H1 (cell line): Measurements from ENCODE around the gene ADAMTS16.

Experiments
- ATF3 ChIP-seq: IDR thresholded peaks from 2 replicates; pipeline ENCODE4 v1.6.1; 2011; ENCODE audit warnings: low read depth, mild to moderate bottlenecking, low read length; ENCODE audit not compliant: insufficient read depth
- POLR2A ChIP-seq, 2 experiments: IDR thresholded peaks; 1 replicate in 1 of 2; 2 replicates in 1 of 2; pipeline ENCODE4 v1.6.1; 2011; ENCODE audit warnings: low read depth in 2 of 2, low read length in 2 of 2, mild to moderate bottlenecking in 2 of 2; ENCODE audit errors: control extremely low read depth in 1 of 2
- POLR2AphosphoS5 ChIP-seq: IDR thresholded peaks from 2 replicates; pipeline ENCODE4 v1.6.1; 2011; ENCODE audit warnings: low read depth, low read length
- TF ChIP-seq, protein P1 (sequence below): IDR thresholded peaks from 2 replicates; pipeline ENCODE4 v1.6.1; 2012; ENCODE audit warnings: inconsistent platforms
- TF ChIP-seq, protein P2 (sequence below), 3 experiments: IDR thresholded peaks; 1 replicate in 2 of 3; 2 replicates in 1 of 3; pipeline versions ENCODE4 v1.5.1 to v1.6.1; 2011; ENCODE audit warnings: low read length in 3 of 3, mild to moderate bottlenecking in 3 of 3, inconsistent platforms in 2 of 3, low read depth in 1 of 3, moderate library complexity in 1 of 3; ENCODE audit not compliant: insufficient read depth in 1 of 3; ENCODE audit errors: control extremely low read depth in 1 of 3
- TF ChIP-seq, protein P3 (sequence below): IDR thresholded peaks from 2 replicates; pipeline ENCODE4 v1.6.1; 2011; ENCODE audit warnings: low read length, improper control_type of control experiment

- no peak for TF ChIP-seq POLR2A (IDR thresholded peaks at IDR 0.05; ENCODE audit: control extremely low read depth in 1 of 2, low read depth in 2 of 2, low read length in 2 of 2)
- TF ChIP-seq, protein P1, sequence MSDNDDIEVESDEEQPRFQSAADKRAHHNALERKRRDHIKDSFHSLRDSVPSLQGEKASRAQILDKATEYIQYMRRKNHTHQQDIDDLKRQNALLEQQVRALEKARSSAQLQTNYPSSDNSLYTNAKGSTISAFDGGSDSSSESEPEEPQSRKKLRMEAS = no peak
- TF ChIP-seq ATF3 = no peak
- TF ChIP-seq, protein P2, sequence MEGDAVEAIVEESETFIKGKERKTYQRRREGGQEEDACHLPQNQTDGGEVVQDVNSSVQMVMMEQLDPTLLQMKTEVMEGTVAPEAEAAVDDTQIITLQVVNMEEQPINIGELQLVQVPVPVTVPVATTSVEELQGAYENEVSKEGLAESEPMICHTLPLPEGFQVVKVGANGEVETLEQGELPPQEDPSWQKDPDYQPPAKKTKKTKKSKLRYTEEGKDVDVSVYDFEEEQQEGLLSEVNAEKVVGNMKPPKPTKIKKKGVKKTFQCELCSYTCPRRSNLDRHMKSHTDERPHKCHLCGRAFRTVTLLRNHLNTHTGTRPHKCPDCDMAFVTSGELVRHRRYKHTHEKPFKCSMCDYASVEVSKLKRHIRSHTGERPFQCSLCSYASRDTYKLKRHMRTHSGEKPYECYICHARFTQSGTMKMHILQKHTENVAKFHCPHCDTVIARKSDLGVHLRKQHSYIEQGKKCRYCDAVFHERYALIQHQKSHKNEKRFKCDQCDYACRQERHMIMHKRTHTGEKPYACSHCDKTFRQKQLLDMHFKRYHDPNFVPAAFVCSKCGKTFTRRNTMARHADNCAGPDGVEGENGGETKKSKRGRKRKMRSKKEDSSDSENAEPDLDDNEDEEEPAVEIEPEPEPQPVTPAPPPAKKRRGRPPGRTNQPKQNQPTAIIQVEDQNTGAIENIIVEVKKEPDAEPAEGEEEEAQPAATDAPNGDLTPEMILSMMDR (IDR thresholded peaks at IDR 0.05; ENCODE audit: control extremely low read depth in 1 of 3, insufficient read depth in 1 of 3, low read depth in 1 of 3, low read length in 3 of 3) = no peak
- TF ChIP-seq, protein P3, sequence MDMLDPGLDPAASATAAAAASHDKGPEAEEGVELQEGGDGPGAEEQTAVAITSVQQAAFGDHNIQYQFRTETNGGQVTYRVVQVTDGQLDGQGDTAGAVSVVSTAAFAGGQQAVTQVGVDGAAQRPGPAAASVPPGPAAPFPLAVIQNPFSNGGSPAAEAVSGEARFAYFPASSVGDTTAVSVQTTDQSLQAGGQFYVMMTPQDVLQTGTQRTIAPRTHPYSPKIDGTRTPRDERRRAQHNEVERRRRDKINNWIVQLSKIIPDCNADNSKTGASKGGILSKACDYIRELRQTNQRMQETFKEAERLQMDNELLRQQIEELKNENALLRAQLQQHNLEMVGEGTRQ = no peak
- no peak for TF ChIP-seq POLR2AphosphoS5
Measured at GRCh38 chr5:5295351-5295750, 155.2 kb downstream of the ADAMTS16 start.
